Stimulated activated CD8-positive, alpha-beta memory T cell treated with anti-CD3 and anti-CD28 coated beads, Interleukin-4, amount 100 ng/mL, for 48 hours (primary cell): ENCODE measurements around the gene HIF1A.
"Not testable (repeated sequence)": the region's sequence is repeated elsewhere in the genome, so short reads cannot be mapped to it uniquely, and the experiment has no call there.

ENCODE experiments used
- DNase-seq: peaks from one replicate; pipeline ENCODE4 v3.0.0-alpha.2; 2020

The HIF1A gene

DNA sequence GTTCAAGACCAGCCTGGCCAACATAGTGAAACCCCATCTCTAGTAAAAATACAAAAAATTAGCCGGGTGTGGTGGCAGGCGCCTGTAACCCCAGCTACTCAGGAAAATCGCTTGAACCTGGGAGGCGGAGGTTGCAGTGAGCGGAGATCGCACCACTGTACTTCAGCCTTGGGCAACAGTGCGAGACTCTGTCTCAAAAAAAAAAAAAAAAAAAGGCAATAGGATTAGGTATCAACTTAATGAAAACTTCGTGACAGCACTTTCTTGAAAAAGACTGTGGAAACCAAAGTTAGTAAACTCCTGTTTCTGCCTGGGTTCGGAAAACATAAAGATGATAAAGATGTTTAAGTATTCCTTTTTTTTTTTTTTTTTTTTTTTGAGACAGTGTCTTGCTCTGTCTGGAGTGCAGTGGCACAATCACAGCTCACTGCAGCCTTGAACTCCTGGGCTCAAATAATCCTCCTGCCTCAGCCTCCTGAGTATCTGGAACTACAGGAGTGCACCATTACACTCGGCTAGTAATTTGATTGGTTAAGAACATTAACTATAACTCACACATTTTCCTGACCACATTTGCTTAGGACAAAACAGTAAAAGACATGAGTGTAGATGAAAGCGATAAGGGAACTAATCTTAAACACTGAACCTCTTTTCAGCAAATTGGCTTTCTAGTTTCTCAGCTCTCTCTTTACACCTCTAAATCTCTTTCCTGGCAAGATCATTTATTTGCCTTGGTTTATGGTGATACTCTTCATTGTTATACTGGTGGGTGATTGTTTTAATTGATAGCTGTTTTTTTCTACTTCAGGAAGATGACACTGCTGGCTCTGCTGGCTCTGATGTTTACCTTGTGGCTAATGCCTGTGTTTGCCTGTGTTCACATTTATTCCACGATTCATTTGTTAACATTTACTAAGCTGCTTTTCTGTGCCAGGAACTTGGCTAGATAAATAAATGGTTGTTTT, 15.8 kb downstream of the HIF1A start:
- DNase-seq: no peak

GRCh38 chr14:61712137-61712536, 16.8 kb downstream of the HIF1A start:
- DNase-seq: no peak

- DNase-seq: no peak
Measured at GRCh38 chr14:61713724-61714437, 18.6 kb downstream of the HIF1A start.

DNA sequence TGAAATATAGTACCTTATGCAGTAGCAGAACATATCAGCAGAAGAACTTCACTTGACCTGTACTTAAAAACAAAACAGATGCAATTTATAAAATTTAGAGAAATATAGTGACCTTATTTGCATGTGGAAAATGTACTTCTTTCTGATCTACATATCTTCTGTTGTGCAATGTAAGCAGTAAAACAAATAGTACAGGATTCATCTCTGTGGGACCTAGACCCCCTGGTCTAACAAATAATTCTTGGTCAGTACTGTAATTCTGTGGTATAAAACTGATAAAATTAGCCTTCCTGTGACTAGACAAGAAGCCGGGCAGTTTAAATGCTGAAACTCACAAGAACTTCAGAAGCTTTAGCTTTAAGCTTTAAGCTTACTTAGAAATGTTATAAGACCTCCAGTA, 21.6 kb downstream of the HIF1A start:
- DNase-seq: no peak

DNA sequence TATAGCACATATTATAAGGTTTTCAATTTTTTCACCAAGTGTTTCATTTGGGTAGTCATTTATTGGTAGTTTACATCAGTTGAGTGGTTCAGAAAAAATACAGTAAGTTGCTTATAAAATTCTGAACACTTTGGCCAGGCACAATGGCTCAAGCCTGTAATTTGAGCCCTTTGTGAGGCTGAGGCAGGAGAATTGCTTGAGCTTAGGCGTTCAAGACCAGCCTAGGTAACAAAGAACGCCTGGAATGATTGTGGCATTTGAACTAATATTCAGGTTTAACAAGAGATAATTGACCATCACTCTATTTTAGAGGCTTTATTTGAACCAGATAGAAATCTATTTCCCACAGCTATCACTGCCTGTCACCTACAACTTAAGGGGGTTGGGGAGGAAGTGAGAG, 22.7 kb downstream of the HIF1A start:
- no peak for DNase-seq

GRCh38 chr14:61719344-61720293, 24.3 kb downstream of the HIF1A start:
- no peak for DNase-seq

- no peak for DNase-seq
Measured at GRCh38 chr14:61720294-61720661, 25.0 kb downstream of the HIF1A start.

GRCh38 chr14:61720741-61721140, 25.4 kb downstream of the HIF1A start:
- no peak for DNase-seq

DNA sequence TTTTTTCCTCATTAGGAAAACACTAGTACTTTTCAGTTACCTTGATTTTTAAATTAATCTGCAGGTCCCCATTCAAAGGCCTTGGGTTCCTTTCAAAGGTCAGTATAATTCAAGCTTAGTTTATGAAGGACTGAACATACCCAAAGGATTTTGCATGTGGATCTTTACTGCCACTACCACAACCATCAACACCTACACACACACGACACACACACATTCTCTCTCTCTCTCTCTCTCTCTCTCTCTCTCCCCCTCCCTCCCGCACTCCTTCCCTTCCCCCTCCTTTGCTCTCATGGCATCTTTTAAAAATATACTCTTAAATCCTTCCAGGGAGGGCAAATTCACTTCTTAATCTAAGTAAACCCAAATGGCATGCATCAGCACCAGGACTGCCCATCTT, 28.8 kb downstream of the HIF1A start:
- no peak for DNase-seq

DNA sequence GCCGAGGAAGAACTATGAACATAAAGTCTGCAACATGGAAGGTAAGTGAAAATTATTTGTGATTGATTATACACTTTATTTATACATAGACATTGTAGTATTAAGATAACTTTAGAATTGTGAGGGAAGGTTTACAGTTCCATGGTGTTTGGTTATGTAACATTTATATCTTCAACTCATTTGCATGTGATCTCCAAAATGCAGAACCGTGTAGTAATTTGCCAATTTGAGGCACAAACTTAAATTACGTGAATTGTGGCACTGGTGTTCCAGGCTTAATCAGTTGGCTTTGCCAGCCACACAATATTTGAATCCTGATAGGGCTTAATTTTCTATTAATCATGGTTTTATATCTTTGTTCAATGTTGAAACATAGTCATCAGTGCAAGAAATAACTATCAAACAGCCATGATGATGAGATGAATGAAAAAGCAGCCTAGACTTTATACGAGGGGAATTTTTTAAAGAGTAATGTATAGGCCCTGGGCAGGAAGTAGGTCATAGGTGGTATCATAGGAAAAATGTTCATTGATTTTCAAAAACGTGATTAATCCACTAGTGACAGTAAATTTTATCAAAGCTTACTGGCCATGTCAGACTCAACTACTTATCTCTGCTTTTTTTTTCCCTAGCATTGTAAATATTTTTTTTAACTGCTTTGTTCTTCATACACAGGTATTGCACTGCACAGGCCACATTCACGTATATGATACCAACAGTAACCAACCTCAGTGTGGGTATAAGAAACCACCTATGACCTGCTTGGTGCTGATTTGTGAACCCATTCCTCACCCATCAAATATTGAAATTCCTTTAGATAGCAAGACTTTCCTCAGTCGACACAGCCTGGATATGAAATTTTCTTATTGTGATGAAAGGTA, 31.7 kb downstream of the HIF1A start:
- no peak for DNase-seq

- no peak for DNase-seq
Measured at GRCh38 chr14:61730756-61731373, 35.6 kb downstream of the HIF1A start.

DNA sequence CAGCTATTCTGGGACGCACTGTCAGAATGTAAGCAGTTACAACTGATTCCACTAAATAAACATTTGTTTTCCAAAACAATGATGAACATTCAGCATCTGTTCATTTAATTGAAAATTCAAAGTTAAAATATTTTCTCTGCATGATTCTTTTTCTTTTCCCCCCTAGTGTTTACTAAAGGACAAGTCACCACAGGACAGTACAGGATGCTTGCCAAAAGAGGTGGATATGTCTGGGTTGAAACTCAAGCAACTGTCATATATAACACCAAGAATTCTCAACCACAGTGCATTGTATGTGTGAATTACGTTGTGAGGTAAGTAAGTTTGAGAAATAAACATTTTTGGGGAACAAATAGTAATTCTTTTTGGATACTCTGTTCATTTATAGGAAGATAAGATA, 38.7 kb downstream of the HIF1A start:
- no peak for DNase-seq

- no peak for DNase-seq
Measured at GRCh38 chr14:61736751-61737150, 41.4 kb downstream of the HIF1A start.

- DNase-seq: no peak
Measured at GRCh38 chr14:61737915-61738314, 42.6 kb downstream of the HIF1A start.

DNA sequence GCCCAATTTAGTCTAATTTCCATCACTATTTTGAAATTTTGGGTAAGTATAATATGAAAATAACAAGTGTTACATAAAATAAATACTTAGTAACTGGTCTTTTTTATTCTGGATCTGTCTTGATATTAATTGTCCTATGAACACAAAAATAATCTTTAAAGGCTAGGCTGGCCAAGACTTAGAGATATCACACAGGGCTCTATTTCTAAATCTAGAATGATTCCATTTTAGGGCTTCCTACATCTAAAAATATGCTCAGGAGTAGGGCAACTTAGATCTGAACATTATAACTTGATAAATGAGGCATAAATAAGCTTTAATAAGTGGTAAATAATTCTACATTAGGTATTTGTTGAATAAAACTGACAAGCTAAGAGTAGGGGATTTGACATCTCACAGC, 43.8 kb downstream of the HIF1A start:
- DNase-seq: no peak

- DNase-seq: no peak
Measured at GRCh38 chr14:61742371-61742770, 47.1 kb downstream of the HIF1A start.

DNA sequence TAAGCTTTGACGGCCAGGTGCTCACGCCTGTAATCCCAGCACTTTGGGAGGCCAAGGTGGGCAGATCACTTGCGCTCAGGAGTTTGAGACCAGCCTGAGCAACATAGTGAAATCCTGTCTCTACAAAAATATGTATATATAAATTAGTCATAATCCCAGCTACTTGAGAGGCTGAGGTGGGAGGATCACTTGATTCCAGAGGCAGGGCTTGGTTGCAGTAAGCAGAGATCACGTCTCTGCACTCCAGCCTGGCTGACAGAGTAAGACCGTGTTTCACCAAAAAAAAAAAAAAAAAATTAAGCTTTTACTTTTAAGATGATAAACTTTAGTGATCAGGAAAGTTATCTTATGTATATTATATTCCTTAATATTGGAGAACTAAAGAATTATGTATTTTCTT, 48.9 kb downstream of the HIF1A start:
- no peak for DNase-seq

DNA sequence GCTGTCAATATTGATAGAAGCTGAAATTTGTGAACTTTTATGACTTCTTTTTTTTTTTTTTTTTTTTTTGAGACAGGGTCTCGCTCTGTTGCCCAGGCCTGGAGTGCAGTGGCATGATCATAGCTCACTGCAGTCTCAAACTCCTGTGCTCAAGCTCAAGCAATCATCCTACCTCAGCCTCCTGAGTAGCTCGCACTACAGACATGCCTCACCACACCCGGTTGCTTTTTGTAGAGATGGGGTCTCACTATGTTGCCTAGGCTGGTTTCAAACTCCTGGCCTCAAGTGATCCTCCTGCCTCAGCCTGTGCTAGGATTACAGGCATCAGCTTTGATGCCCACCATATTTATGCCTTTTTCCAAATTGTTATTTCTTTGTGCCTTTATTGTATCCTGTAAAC, 51.0 kb downstream of the HIF1A start:
- DNase-seq: not testable (repeated sequence)

DNA sequence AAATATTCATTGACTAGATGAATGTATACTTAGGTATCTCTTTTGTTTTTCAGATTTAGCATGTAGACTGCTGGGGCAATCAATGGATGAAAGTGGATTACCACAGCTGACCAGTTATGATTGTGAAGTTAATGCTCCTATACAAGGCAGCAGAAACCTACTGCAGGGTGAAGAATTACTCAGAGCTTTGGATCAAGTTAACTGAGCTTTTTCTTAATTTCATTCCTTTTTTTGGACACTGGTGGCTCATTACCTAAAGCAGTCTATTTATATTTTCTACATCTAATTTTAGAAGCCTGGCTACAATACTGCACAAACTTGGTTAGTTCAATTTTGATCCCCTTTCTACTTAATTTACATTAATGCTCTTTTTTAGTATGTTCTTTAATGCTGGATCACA, 51.6 kb downstream of the HIF1A start:
- DNase-seq: no peak

DNA sequence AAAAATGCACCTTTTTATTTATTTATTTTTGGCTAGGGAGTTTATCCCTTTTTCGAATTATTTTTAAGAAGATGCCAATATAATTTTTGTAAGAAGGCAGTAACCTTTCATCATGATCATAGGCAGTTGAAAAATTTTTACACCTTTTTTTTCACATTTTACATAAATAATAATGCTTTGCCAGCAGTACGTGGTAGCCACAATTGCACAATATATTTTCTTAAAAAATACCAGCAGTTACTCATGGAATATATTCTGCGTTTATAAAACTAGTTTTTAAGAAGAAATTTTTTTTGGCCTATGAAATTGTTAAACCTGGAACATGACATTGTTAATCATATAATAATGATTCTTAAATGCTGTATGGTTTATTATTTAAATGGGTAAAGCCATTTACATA, 52.0 kb downstream of the HIF1A start:
- DNase-seq: no peak

DNA sequence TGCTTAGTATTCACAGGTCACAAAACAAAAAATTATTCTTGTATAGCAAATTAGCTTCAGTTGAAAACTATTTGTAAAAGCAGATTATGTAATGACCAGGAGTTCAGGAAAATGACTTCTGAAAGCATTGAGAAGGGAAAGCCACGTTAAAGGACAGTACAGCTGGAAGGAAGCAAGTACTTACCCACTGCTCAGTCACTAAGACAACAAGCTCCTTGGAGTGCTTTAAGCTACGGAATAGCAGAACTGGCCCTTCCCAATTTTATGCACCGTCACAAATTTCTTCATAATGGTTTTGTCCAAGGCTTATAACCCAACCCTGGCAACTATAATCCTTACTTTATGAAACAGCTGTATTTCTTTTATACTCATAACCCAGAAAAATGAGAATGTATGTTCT, 54.0 kb downstream of the HIF1A start:
- DNase-seq: no peak

DNA sequence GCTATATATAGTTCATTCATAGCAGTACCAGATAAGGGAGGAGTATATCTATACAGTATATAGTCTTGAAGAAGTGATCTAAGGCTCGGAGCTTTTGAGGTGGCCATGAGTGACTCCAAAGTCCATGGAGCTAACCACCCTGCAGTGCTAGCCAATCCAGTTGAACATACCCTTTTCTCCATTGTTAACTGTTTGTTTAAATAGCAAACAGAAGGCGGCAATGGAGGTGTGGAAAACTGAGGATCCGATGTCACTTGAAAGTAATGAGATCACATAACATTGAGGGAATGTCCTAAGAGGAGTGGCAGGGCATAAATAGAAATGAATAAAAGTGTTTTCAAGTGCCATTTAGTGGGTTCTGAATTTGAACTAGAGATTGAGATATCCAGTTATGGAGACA, 54.6 kb downstream of the HIF1A start:
- DNase-seq: no peak
